Measurements from ENCODE around the gene KLKB1. TPM values are rescaled to one million over a fixed set of nuclear protein-coding genes. Genes with fewer than 3 reads are reported as not detected.

KLKB1 gene
- total RNA-seq, 1 donor from 2014 or later = not detected

GRCh38 chr4:186307497-186307896 is 80.2 kb downstream of the KLKB1 start:
- peaks cover 39% of the 10 kb centered on the region for H3K27me3 Mint-ChIP-seq (ENCODE audit: low read depth)
- no peak for DNase-seq (ENCODE audit: low spot score in 2 of 2, unreplicated experiment in 2 of 2)
- H3K36me3 Mint-ChIP-seq = no peaks in the 10 kb centered on the region
- H3K9me3 Mint-ChIP-seq = no peaks in the 10 kb centered on the region
- no peaks in the 10 kb centered on the region for H3K4me1 Mint-ChIP-seq
- H3K27ac Mint-ChIP-seq = no peak overlapping the region
- H3K4me3 Mint-ChIP-seq = no peak overlapping the region
- TF ChIP-seq, protein P1, sequence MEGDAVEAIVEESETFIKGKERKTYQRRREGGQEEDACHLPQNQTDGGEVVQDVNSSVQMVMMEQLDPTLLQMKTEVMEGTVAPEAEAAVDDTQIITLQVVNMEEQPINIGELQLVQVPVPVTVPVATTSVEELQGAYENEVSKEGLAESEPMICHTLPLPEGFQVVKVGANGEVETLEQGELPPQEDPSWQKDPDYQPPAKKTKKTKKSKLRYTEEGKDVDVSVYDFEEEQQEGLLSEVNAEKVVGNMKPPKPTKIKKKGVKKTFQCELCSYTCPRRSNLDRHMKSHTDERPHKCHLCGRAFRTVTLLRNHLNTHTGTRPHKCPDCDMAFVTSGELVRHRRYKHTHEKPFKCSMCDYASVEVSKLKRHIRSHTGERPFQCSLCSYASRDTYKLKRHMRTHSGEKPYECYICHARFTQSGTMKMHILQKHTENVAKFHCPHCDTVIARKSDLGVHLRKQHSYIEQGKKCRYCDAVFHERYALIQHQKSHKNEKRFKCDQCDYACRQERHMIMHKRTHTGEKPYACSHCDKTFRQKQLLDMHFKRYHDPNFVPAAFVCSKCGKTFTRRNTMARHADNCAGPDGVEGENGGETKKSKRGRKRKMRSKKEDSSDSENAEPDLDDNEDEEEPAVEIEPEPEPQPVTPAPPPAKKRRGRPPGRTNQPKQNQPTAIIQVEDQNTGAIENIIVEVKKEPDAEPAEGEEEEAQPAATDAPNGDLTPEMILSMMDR (IDR thresholded peaks at IDR 0.05; ENCODE audit: unreplicated experiment) = no peak

GRCh38 chr4:186307916-186308315 is 80.6 kb downstream of the KLKB1 start:
- no peaks in the 10 kb centered on the region for H3K4me1 Mint-ChIP-seq
- no peak for DNase-seq (ENCODE audit: low spot score in 2 of 2, unreplicated experiment in 2 of 2)
- H3K27me3 Mint-ChIP-seq (ENCODE audit: low read depth) = peaks cover 35% of the 10 kb centered on the region
- TF ChIP-seq, protein P1 (IDR thresholded peaks at IDR 0.05; ENCODE audit: unreplicated experiment) = no peak
- no peaks in the 10 kb centered on the region for H3K36me3 Mint-ChIP-seq
- H3K4me3 Mint-ChIP-seq = no peak overlapping the region
- H3K9me3 Mint-ChIP-seq = no peaks in the 10 kb centered on the region
- H3K27ac Mint-ChIP-seq = no peak overlapping the region

Other genes with a start within 250 kb of the KLKB1 start
- 9.1 to 9.3 TPM (median 9.2 TPM) in 3 replicates for gene TLR3, start 158.4 kb upstream of the KLKB1 start, total RNA-seq
- gene FAM149A, start 122.8 kb upstream of the KLKB1 start, total RNA-seq = 12.2 to 16.1 TPM (median 13.6 TPM) in 3 replicates
- gene CYP4V2, start 35.9 kb upstream of the KLKB1 start, total RNA-seq = 4.0 to 4.7 TPM (median 4.5 TPM) in 3 replicates
- gene F11, start 38.7 kb downstream of the KLKB1 start, total RNA-seq = 0.11 TPM in 1 of 3 replicates, not detected in the others

Measured in mesothelial cell of epicardium (in vitro differentiated cells).